ENCODE results near the gene TMEM141.
"Not testable (repeated sequence)": the region's sequence is repeated elsewhere in the genome, so short reads cannot be mapped to it uniquely, and the experiment has no call there.

TMEM141 gene

GRCh38 chr9:136755302-136756133 is 35.6 kb upstream of the TMEM141 start:
- not testable (repeated sequence) for DNase-seq

GRCh38 chr9:136756134-136756438 is 35.1 kb upstream of the TMEM141 start:
- DNase-seq = no peak

GRCh38 chr9:136756836-136757235 is 34.3 kb upstream of the TMEM141 start:
- DNase-seq = no peak

- no peak for DNase-seq
Measured at GRCh38 chr9:136757328-136757727, 33.8 kb upstream of the TMEM141 start.

- DNase-seq = no peak
Measured at GRCh38 chr9:136757751-136758140, 33.4 kb upstream of the TMEM141 start.

- no peak for DNase-seq
Measured at GRCh38 chr9:136759001-136759400, 32.1 kb upstream of the TMEM141 start.

- no peak for DNase-seq
Measured at GRCh38 chr9:136759436-136760325, 31.5 kb upstream of the TMEM141 start.

- DNase-seq = no peak
Measured at GRCh38 chr9:136760424-136760823, 30.7 kb upstream of the TMEM141 start.

- DNase-seq = peak in 1 of 2 experiments; percentile 54
Measured at GRCh38 chr9:136760834-136761544, 30.2 kb upstream of the TMEM141 start.

- no peak for DNase-seq
Measured at GRCh38 chr9:136761545-136761981, 29.6 kb upstream of the TMEM141 start.

- no peak for DNase-seq
Measured at GRCh38 chr9:136762221-136762691, 28.9 kb upstream of the TMEM141 start.

GRCh38 chr9:136762915-136763648 is 28.1 kb upstream of the TMEM141 start:
- DNase-seq = peak; percentile 66 to 73

GRCh38 chr9:136763649-136764035 is 27.5 kb upstream of the TMEM141 start:
- DNase-seq = no peak

- DNase-seq = no peak
Measured at GRCh38 chr9:136764301-136764891, 26.7 kb upstream of the TMEM141 start, which contains the start of gene LCN15. TSS of gene LCN15 (minus strand) at chr9:136764518. CDS start at chr9:136764488, 30 bp downstream.

- no peak for DNase-seq
Measured at GRCh38 chr9:136765041-136765440, 26.1 kb upstream of the TMEM141 start.

- DNase-seq = not testable (repeated sequence)
Measured at GRCh38 chr9:136765745-136766409, 25.3 kb upstream of the TMEM141 start.

- DNase-seq = peak; percentile 57 to 66
Measured at GRCh38 chr9:136766410-136767120, 24.6 kb upstream of the TMEM141 start.

- DNase-seq = peak; percentile 67 to 75
Measured at GRCh38 chr9:136769710-136770191, 21.4 kb upstream of the TMEM141 start.

- no peak for DNase-seq
Measured at GRCh38 chr9:136771907-136772415, 19.2 kb upstream of the TMEM141 start.

GRCh38 chr9:136773386-136774044 is 17.6 kb upstream of the TMEM141 start:
- DNase-seq = peak; percentile 44 to 56
